NCI-H345 treated with DMSO at 0.1 percent for 48 hours (cell line): ENCODE measurements around the gene APLP2.
"Not testable (repeated sequence)": the region's sequence is repeated elsewhere in the genome, so short reads cannot be mapped to it uniquely, and the experiment has no call there.

ENCODE experiments used
- DNase-seq: peaks from one replicate; lab custom pipeline; 2025; ENCODE audit not compliant: unreplicated experiment; lab: John Stamatoyannopoulos, UW

Gene APLP2

DNA sequence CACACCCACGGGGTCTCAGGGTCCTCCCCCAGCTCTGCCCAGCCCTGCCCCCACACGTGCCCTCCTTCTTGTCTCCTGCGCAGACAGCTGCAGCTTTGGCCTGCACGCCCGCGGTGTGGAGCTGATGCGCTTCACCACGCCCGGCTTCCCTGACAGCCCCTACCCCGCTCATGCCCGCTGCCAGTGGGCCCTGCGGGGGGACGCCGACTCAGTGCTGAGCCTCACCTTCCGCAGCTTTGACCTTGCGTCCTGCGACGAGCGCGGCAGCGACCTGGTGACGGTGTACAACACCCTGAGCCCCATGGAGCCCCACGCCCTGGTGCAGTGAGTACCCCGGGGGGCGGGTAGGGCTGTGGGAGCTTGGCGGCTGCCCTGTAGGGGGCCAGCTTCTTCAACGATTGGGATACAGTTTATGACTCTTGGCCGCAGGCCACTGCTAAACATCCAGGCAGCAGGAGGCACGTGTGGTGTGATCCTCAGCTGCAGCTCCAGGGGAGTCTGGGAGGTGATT, 120.7 kb downstream of the APLP2 start:
- DNase-seq, result peak; percentile 75

DNA sequence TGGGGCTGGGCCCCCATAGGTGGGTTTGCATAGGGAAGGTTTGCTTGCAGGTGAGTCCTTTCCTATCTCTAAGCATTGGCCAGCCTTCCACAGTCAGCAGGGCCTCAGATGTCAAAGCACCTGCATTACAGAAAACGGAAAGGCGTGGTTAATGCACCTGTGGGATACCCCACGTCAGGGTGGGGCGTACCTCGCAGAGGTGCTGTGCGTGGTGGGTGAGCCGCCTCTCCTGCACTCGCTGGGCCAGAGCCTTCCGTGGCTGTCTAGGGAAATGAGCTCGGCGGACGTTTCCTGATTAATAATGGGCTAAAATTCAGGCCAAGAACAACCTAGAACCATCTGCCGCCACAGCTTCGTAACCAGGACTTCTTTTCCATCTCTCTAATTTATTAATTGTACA, 122.2 kb downstream of the APLP2 start:
- no peak for DNase-seq

DNA sequence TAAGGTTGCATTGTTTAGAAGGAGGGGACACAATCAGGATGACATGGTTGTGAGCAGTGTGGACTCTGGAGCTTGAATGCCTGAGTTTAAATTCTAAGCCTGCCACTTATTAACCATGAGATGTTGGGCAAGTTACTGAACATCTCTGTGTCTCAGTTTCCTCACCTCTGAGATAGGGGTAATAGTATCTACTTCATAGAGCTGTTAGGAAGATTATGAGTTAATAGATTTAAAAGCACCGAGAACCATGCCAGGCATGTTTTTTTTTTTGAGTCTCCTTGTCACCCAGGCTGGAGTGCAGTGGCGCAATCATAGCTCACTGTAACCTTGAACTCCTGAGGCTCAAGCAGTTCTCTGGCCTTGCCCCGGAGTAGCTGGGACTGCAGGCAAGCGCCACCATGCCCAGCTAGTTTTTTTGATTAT, 123.2 kb downstream of the APLP2 start:
- no peak for DNase-seq

DNA sequence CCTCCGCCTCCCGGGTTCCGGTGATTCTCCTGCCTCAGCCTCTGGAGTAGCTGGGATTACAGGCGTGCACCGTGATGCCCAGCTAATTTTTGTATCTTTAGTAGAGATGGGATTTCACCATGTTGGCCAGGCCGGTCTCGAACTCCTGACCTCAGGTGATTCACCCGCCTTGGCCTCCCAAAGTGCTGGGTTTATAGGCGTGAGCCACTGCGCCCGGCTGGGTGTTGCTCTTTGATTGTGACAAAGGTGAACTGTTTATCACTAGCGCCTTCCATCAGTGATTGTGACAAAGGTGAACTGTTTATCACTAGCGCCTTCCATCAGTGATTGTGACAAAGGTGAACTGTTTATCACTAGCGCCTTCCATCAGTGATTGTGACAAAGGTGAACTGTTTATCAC, 123.9 kb downstream of the APLP2 start:
- DNase-seq, result not testable (repeated sequence)
